Ishikawa (cell line): ENCODE results near the gene SH2D6.

Source experiments
- CEBPB ChIP-seq: IDR thresholded peaks from 2 replicates; pipeline ENCODE4 v1.6.1; 2012
- EP300 ChIP-seq: IDR thresholded peaks from 2 replicates; pipeline ENCODE4 v1.6.1; 2012; ENCODE audit warnings: borderline replicate concordance
- FOXM1 ChIP-seq: IDR thresholded peaks from 2 replicates; pipeline ENCODE4 v1.6.1; 2012; ENCODE audit warnings: low read depth, borderline replicate concordance
- NFIC ChIP-seq: IDR thresholded peaks from 2 replicates; pipeline ENCODE4 v1.6.1; 2012
- RAD21 ChIP-seq: IDR thresholded peaks from 2 replicates; pipeline ENCODE4 v1.6.1; 2012; ENCODE audit warnings: low read depth
- TAF1 ChIP-seq: IDR thresholded peaks from 2 replicates; pipeline ENCODE4 v1.6.1; 2012; ENCODE audit warnings: low read depth, mild to moderate bottlenecking
- TCF12 ChIP-seq: IDR thresholded peaks from 2 replicates; pipeline ENCODE4 v1.6.1; 2012; ENCODE audit warnings: low read depth
- TEAD4 ChIP-seq: IDR thresholded peaks from 2 replicates; pipeline ENCODE4 v1.6.1; 2012
- YY1 ChIP-seq: IDR thresholded peaks from 2 replicates; pipeline ENCODE4 v1.6.1; 2012; ENCODE audit warnings: low read depth
- TF ChIP-seq, protein P1 (sequence below): IDR thresholded peaks from 2 replicates; pipeline ENCODE4 v1.6.1; 2012
- TF ChIP-seq, protein P2 (sequence below): IDR thresholded peaks from 2 replicates; pipeline ENCODE4 v1.6.1; 2012; ENCODE audit warnings: low read depth, mild to moderate bottlenecking

DNA sequence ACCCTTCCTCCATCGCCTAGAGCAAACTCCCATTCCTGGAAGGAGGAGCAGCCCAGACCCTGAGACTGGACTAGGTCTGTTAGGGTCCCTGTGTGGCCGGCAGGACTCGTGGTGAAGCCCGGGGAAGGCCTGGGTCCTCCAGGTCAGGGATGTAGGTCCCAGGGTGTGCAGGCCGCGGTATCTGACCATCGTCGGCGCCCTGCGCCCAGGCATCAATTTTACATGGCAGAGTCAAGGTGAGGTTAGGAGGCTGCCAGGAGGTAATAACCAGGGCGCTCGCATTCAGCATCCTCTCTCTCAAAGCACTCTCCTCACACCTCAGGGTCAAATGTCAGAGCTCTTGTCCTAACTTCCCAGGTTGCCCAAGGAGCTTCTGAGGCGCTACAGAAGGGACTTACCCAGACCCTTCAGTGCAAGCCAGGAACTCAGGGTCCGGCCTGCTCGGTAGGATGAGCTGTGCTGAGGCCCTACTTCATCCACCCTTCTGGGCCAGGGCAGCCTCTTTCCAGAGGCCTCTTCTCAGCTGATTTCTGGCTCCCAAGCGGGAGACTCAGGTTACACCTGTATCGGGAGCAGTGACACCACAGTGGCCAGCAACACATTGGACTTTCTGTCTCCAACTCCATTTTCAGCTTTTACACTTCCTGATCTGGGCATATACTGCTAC, 628 bp downstream of the SH2D6 start:
- TF ChIP-seq TAF1 (no peak; the same call in 1 of the 2 replicates), RAD21 (no peak), NFIC (no peak), EP300 (no peak), FOXM1 (no peak), TCF12 (no peak), YY1 (no peak), CEBPB (no peak), TEAD4 (no peak)
- TF ChIP-seq, protein P1, sequence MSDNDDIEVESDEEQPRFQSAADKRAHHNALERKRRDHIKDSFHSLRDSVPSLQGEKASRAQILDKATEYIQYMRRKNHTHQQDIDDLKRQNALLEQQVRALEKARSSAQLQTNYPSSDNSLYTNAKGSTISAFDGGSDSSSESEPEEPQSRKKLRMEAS: no peak
- TF ChIP-seq, protein P2, sequence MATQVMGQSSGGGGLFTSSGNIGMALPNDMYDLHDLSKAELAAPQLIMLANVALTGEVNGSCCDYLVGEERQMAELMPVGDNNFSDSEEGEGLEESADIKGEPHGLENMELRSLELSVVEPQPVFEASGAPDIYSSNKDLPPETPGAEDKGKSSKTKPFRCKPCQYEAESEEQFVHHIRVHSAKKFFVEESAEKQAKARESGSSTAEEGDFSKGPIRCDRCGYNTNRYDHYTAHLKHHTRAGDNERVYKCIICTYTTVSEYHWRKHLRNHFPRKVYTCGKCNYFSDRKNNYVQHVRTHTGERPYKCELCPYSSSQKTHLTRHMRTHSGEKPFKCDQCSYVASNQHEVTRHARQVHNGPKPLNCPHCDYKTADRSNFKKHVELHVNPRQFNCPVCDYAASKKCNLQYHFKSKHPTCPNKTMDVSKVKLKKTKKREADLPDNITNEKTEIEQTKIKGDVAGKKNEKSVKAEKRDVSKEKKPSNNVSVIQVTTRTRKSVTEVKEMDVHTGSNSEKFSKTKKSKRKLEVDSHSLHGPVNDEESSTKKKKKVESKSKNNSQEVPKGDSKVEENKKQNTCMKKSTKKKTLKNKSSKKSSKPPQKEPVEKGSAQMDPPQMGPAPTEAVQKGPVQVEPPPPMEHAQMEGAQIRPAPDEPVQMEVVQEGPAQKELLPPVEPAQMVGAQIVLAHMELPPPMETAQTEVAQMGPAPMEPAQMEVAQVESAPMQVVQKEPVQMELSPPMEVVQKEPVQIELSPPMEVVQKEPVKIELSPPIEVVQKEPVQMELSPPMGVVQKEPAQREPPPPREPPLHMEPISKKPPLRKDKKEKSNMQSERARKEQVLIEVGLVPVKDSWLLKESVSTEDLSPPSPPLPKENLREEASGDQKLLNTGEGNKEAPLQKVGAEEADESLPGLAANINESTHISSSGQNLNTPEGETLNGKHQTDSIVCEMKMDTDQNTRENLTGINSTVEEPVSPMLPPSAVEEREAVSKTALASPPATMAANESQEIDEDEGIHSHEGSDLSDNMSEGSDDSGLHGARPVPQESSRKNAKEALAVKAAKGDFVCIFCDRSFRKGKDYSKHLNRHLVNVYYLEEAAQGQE: no peak
